ENCODE data around the gene FCRL1. TPM values are rescaled to one million over a fixed set of nuclear protein-coding genes. Genes with fewer than 3 reads are reported as not detected.

Gene FCRL1
- not detected for total RNA-seq

- no peak for DNase-seq (ENCODE audit: low spot score in 2 of 2)
- 64 to 71% methylated on average over 3 of the region's 3 CpGs for WGBS, 2 donors
- peak within 1 kb of the TSS in 1 of 4 donors; percentile 7 for H3K4me3 ChIP-seq
- H3K27me3 ChIP-seq = no peaks in the 10 kb centered on the region
- TF ChIP-seq EP300 (IDR thresholded peaks at IDR 0.05) (no peak), CTCF (IDR thresholded peaks at IDR 0.05) (no peak), POLR2A (IDR thresholded peaks at IDR 0.05) (no peak)
- H3K9me3 ChIP-seq = peaks cover 0 to 2% (median 0%) of the 10 kb centered on the region in 4 donors
- H3K27ac ChIP-seq = no peak within 1 kb of the TSS
- no peaks in the 10 kb centered on the region for H3K4me1 ChIP-seq
- no peaks in the 10 kb centered on the region for H3K36me3 ChIP-seq
These were observed at the start of gene FCRL1 for GRCh38 chr1:157819896-157820295. Gene FCRL1, minus strand, starts transcription at chr1:157820120. Its CDS starts 83 bp downstream, at chr1:157820037.

GRCh38 chr1:157868654-157869053, 48.7 kb upstream of the FCRL1 start:
- no peak for TF ChIP-seq CTCF (IDR thresholded peaks at IDR 0.05)
- no peak for TF ChIP-seq POLR2A (IDR thresholded peaks at IDR 0.05)
- no peak for TF ChIP-seq EP300 (IDR thresholded peaks at IDR 0.05)
- Histone ChIP-seq H3K4me3 (no peak overlapping the region), H3K9me3 (no peaks in the 10 kb centered on the region), H3K4me1 (no peaks in the 10 kb centered on the region), H3K27ac (no peak overlapping the region), H3K36me3 (no peaks in the 10 kb centered on the region), H3K27me3 (no peaks in the 10 kb centered on the region)
- WGBS, 2 donors = 74 to 86% methylated on average over 1 of the region's 1 CpG
- DNase-seq (ENCODE audit: low spot score in 2 of 2) = no peak

GRCh38 chr1:157862114-157863070, 42.5 kb upstream of the FCRL1 start:
- no peaks in the 10 kb centered on the region for H3K4me1 ChIP-seq
- no peaks in the 10 kb centered on the region for H3K9me3 ChIP-seq
- no peak for DNase-seq (ENCODE audit: low spot score in 2 of 2)
- no peak overlapping the region for H3K27ac ChIP-seq
- no peak overlapping the region for H3K4me3 ChIP-seq
- 77 to 91% methylated on average over 6 of the region's 6 CpGs for whole genome bisulfite sequencing, 2 donors
- no peaks in the 10 kb centered on the region for H3K27me3 ChIP-seq
- TF ChIP-seq EP300 (IDR thresholded peaks at IDR 0.05) (no peak), POLR2A (IDR thresholded peaks at IDR 0.05) (no peak), CTCF (IDR thresholded peaks at IDR 0.05) (no peak)
- no peaks in the 10 kb centered on the region for H3K36me3 ChIP-seq

GRCh38 chr1:157856538-157856937, 36.6 kb upstream of the FCRL1 start:
- H3K27ac ChIP-seq = no peak overlapping the region
- TF ChIP-seq CTCF (IDR thresholded peaks at IDR 0.05) (no peak), EP300 (IDR thresholded peaks at IDR 0.05) (no peak), POLR2A (IDR thresholded peaks at IDR 0.05) (no peak)
- H3K27me3 ChIP-seq = no peaks in the 10 kb centered on the region
- DNase-seq (ENCODE audit: low spot score in 2 of 2) = no peak
- H3K9me3 ChIP-seq = no peaks in the 10 kb centered on the region
- no peaks in the 10 kb centered on the region for H3K36me3 ChIP-seq
- no peak overlapping the region for H3K4me3 ChIP-seq
- 82 to 87% methylated on average over 2 of the region's 2 CpGs for WGBS, 2 donors
- H3K4me1 ChIP-seq = no peaks in the 10 kb centered on the region

GRCh38 chr1:157852476-157852875, 32.6 kb upstream of the FCRL1 start:
- H3K36me3 ChIP-seq = no peaks in the 10 kb centered on the region
- 68 to 72% methylated on average over 3 of the region's 3 CpGs for WGBS, 2 donors
- no peak overlapping the region for H3K27ac ChIP-seq
- no peaks in the 10 kb centered on the region for H3K4me1 ChIP-seq
- no peak for DNase-seq (ENCODE audit: low spot score in 2 of 2)
- TF ChIP-seq POLR2A (IDR thresholded peaks at IDR 0.05) (no peak), CTCF (IDR thresholded peaks at IDR 0.05) (no peak), EP300 (IDR thresholded peaks at IDR 0.05) (no peak)
- H3K27me3 ChIP-seq = no peaks in the 10 kb centered on the region
- no peak overlapping the region for H3K4me3 ChIP-seq
- no peaks in the 10 kb centered on the region for H3K9me3 ChIP-seq

All from tibial nerve (tissue), 4 donors.